SIG-M5 (cell line): ENCODE results near the gene PRODH2.
"Not testable (repeated sequence)": the region's sequence is repeated elsewhere in the genome, so short reads cannot be mapped to it uniquely, and the experiment has no call there.

Source experiments
- DNase-seq: peaks from one replicate; lab custom pipeline; 2025; lab: John Stamatoyannopoulos, UW

PRODH2 gene

DNA sequence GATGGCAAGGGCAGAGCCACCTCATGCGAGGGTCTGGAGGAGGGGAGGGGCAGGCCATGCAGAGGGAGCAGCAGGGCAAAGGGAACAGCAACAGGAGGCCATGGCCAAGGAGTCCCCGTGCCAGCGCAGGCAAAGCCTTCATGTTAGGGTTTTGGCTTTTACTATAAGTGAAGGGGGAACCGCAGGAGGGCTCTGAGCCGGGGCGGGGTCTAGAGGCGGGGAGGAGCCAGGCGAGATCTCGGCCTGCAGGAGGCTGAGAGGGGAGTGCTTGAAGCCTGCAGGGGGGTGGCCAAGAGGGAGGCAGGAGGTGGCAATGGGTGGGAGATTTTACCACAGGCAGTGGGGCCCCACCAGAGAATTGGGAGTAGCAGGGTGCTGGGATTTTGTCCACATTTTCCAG, 31.0 kb downstream of the PRODH2 start:
- DNase-seq = no peak

DNA sequence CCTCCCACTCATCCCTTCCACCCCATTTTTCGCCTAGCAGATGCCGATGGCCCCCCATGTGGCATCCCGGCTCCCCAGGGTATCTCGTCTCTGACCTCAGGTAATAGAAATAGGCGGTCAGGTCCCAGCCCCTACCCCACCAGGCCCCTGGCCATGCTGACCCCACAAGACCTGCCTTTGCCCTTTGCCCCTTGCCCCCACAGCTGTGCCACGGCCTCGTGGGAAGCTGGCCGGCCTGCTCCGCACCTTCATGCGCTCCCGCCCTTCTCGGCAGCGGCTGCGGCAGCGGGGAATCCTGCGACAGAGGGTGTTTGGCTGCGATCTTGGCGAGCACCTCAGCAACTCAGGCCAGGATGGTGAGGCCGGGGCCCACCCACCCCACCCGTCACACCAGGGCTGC, 31.9 kb downstream of the PRODH2 start:
- no peak for DNase-seq

- no peak for DNase-seq
Measured at GRCh38 chr19:35780058-35780457, 32.6 kb downstream of the PRODH2 start.

DNA sequence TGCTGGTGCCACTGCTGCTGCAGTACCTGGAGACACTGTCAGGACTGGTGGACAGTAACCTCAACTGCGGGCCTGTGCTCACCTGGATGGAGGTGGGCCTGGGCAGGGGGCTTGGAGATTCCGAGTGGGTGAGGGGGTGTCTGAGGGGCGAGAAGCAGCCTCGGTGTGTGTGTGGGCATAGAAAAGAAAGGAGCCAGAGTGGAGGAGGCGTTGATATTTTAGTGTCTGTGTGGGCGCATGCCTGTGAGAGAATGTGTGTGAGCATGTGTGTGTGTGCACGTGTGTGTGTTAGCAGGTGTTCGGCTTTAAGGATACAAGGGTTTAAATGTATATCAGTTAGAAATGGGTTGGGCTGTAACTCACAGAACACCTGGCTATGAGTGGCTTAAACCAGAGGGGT, 33.6 kb downstream of the PRODH2 start:
- DNase-seq = no peak

DNA sequence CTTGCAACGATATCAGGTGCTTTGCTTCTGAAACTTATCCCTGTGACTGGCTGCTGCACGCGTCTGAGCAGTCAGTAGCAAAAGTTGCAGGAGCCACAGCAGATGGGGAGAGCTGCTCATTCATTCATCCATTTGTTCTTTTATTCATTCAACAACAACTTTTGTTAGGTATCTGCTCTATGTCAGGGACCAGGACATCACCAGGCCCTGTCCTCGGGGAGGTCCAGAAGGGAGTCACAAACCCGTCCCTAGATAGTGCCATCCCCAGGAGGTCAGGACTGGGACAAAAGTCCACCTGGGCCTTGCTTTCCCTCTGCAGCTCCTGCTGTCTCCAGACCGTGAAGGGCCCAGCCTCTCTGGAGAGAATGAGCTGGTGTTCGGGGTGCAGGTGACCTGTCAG, 34.7 kb downstream of the PRODH2 start:
- DNase-seq = no peak

GRCh38 chr19:35777086-35777841, 35.4 kb downstream of the PRODH2 start:
- no peak for DNase-seq

DNA sequence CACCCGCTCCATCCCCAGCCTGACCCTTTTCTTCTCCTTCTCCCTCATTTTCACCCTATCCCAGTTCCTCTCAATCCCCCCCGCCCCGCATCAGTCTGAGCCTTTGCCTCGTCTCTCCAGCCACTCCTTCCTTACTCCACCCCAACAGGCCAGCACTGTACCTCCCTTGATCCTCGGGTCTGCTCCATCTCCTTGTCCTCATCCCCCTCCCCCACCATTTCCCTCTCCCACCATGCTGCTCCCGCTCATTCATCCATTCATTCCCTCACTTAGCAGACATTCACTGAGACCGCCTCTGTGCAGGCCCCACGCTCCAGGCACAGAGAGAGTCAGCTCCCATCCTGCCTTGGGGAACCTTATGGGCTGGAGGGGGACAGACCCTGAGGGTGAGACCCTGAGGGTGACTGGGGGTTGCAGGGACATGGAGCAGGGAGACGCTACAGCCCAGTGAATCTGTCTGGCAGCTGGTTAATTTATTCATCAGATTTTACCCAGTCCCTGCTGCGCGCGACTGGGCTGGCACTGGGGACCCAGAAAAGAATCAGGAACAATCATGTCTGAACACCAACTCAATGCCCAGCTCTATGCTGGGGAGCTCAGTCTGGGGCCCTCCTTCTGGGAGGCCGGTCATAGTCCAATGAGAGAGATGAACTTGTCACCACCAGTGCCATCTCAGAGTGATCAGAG, 36.4 kb downstream of the PRODH2 start:
- no peak for DNase-seq

GRCh38 chr19:35775298-35776101, 37.1 kb downstream of the PRODH2 start, which contains the start of gene ARHGAP33:
ARHGAP33 (plus strand) TSS chr19:35775564; CDS start chr19:35775659, 95 bp downstream.
- DNase-seq = peak; percentile 46

DNA sequence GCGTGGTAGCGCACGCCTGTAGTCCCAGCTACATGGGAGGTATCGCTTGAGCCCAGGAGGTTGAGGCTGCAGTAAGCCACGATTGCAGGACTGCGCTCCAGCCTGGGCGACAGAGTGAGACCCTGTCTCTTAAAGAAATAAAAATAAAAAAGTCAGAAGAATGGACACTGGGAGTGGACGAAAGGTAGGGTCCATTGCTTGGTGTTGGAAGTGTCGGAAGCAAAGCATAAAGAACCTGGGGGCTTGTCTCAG, 37.7 kb downstream of the PRODH2 start:
- DNase-seq = no peak

DNA sequence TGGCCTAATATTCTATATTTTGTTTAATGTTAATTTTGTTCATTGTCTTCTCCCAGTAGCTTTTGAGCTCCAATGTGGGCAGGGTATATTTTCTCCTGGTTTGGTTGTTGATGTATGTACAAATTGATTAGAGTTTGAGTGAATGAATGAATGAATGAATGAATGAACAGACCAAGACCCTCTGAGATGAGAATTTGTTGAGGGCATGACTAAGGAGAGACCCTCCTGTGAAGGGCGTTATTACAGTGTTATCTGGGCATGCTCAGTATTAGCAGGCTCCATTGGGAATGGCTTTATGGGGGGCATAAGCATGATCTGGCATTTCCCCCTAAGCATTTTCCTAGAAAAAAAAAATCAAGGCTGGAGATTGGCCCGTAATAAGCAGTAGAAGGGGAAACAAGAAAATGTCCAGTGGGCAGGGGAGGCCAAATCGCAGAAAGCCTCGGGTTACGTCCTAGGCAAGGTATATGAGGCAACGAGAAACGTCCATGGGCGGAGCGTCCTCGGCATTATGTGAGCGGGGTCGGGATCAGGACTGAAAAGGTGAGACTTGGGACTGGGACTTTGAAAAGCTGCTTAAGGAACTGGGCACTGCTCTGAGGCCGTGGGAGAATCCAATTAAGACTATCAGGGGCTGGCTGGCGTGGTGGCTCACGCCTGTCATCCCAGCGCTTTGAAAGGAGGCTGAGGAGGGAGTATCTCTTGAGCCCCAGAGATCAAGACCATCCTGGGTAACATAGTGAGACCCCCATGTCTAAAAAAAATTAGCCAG, 38.2 kb downstream of the PRODH2 start:
- DNase-seq = no peak

DNA sequence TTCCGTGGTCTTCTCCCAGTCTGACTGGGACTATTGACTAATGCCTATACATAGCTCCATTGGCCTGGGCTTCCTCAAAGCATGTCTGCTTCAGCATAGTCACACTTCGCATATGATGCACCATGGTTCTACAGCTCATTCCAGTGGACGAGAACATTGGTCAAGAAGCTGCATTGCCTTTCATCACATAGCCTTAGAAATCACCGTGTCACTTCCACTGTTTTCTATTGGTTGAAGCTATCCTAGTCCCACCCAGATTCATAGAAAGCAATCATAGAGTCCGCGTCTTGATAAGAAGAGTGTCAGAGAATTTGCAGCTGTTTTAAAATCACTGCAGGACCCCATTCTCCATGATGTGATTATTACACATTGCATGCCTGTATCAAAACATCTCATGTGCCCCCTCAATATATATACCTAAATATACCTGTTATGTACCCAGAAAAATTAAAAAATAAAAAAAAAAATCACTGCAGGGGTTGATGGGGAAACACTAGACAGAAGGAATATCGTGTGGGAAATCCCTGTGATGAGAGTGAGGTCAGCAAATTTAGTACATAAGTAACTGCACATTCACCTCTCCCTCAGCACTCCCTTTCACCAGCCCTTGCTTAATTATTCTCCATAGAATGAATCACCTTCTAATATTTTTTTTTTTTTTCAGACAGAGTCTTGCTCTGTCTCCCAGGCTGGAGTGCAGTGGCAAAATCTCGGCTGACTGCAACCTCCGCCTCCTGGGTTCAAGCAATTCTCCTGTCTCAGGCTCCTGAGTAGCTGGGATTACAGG, 39.4 kb downstream of the PRODH2 start:
- no peak for DNase-seq

GRCh38 chr19:35772362-35772761, 40.3 kb downstream of the PRODH2 start:
- DNase-seq = not testable (repeated sequence)

- no peak for DNase-seq
Measured at GRCh38 chr19:35768082-35768421, 44.6 kb downstream of the PRODH2 start.

- DNase-seq = no peak
Measured at GRCh38 chr19:35767288-35768081, 45.2 kb downstream of the PRODH2 start.

DNA sequence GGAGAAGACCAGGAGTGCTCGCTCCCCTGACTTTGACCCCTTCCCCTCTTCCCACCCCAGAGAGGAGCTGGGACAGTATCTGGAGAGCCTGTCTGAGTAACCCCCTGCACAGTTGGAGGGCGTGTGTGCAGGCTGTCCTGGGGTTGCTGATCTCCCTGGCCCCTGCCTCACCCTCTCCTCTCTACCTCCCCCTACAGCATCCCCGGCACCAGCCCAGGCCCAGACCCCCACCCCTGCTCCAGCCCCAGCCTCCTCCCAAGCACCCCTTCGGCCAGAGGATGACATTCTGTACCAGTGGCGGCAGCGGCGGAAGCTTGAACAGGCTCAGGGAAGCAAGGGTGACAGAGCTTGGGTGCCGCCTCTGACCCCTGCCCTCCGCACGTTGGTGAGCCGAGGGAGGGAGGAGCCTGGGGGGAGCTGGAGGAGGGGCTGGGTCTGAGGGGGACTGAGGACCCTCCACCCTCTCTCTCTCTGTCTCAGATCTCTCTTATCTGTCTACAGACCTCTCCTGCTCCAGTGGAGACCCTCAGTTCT, 46.0 kb downstream of the PRODH2 start:
- DNase-seq = no peak

DNA sequence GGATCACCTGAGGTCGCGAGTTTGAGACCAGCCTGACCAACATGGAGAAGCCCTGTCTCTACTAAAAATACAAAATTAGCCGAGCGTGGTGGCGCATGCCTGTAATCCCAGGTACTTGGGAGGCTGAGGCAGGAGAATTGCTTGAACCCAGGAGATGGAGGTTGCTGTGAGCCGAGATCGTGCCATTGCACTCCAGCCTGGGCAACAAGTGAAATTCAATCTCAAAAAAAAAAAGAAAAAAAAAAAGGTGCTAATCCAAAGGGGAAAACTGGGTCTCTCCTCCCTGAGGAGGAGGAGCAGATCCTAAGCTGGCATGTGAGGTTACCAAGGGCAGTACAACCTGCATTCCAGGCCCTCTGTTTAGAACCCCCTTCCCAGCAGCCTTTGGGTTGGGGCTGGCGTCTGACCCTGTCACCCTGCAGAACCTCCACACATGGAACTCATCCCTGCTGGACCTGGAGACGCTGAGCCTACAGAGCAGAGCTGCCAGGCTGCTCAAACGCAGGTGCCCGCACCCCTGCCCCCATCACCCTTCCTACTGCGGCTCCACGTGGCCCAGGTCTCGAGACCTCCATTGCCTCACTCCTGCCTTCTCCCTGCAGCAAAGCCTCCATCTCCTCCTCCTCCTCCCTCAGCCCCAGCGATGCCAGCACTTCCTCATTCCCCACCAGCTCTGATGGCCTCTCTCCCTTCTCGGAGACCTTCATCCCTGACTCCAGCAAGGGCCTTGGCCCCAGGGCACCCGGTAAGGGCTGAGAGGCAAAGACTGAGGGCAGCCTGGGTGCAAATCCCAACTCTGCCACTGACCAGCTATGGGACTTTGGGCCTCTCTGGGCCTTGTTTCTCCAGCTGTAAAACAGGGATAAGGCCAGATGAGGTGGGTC, 48.0 kb downstream of the PRODH2 start:
- DNase-seq = no peak

DNA sequence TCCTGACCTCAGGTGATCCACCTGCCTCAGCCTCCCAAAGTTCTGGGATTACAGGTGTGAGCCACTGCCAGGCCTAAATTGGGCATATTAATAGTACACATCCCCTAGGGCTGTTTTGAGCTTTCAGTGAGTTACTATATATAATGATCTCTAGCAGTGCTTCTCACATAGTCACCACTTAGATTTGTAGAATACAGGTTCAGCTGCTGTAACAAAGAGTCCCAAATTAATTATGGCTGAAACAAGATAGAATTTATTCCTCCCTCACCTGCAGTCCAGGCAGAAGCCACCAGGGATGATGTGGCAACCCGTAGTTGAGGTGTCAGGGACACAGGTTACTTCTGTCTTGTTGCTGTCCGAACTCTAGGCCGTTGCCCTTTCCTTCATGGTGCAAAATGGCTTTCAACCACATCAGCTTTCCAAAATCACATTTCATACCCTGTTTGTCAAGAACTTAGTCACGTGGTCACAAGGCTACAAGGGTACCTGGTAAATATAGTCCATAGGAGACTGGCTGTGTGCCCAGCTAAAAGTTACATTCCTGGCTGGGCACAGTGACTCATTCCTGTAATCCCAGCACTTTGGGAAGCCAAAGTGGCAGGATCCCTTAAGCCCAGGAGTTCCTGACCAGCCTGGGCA, 51.8 kb downstream of the PRODH2 start:
- no peak for DNase-seq

DNA sequence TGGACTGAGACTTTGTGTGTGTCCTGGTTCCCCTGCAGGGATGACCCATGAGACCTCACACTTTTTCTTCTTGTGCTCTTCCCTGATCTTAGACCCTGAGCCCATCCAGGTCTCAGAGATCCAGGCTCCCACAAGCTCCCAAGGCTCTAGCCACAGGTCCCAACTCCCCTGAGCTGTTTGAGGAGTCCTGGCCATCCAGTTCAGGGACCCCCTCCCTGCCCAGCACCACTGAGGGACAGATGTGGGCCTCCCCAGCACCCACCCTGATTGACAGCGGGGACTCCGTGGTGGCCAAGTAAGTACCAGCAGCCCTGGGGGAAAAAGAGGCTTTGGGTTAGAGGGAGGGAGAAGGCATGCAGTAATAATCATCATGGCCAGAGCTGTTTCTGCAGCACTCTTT, 52.9 kb downstream of the PRODH2 start:
- DNase-seq = no peak
